Heart left ventricle (tissue), 16 donors: ENCODE measurements around the gene FAM98B. TPM values are rescaled to one million over a fixed set of nuclear protein-coding genes. Genes with fewer than 3 reads are reported as not detected.

ENCODE experiments used
- ATAC-seq, 4 donors: fragments of 200-7000 bp; cut with Tn5 transposase; one replicate each; pipeline ENCODE4 v1.9.1; 2020 to 2022; ENCODE audit warnings: moderate library complexity in 4 of 4, mild to moderate bottlenecking in 3 of 4, moderate number of reproducible peaks in 1 of 4
- DNase-seq, 5 donors: peaks; one replicate each; pipeline ENCODE4 v3.0.0-alpha.2; 2020
- H3K27ac ChIP-seq, 12 donors: fragments of 200-600 bp; sonication (generic) in 4 of 12; one replicate each; pipeline versions ENCODE4 v1.5.0 to v1.8.0; 2016 to 2022; ENCODE audit warnings: mild to moderate bottlenecking in 2 of 12
- H3K27me3 ChIP-seq, 9 donors: fragments of 200-600 bp; sonication (generic) in 2 of 9; one replicate each; pipeline versions ENCODE4 v1.5.1 to v1.8.0; 2016 to 2022; ENCODE audit warnings: mild to moderate bottlenecking in 3 of 9
- H3K36me3 ChIP-seq, 9 donors: fragments of 200-600 bp; sonication (generic) in 2 of 9; one replicate each; pipeline versions ENCODE4 v1.5.0 to v1.8.0; 2018 to 2022; ENCODE audit warnings: mild to moderate bottlenecking in 2 of 9
- H3K4me1 ChIP-seq, 12 donors: fragments of 200-600 bp; sonication (generic) in 4 of 12; one replicate each; pipeline versions ENCODE4 v1.5.0 to v1.8.0; 2016 to 2022; ENCODE audit warnings: mild to moderate bottlenecking in 3 of 12
- H3K4me3 ChIP-seq, 12 donors: fragments of 200-600 bp; sonication (generic) in 4 of 12; one replicate each; pipeline versions ENCODE4 v1.5.0 to v1.8.0; 2017 to 2022; ENCODE audit warnings: mild to moderate bottlenecking in 9 of 12, moderate library complexity in 4 of 12
- H3K9me3 ChIP-seq, 12 donors: fragments of 200-600 bp; sonication (generic) in 4 of 12; one replicate each; pipeline versions ENCODE4 v1.5.0 to v1.8.0; 2016 to 2022; ENCODE audit warnings: mild to moderate bottlenecking in 1 of 12
- CTCF ChIP-seq, 12 donors: fragments of 200-600 bp; sonication (generic) in 4 of 12; IDR thresholded peaks; one replicate each; pipeline versions ENCODE4 v1.5.0 to v1.8.0; 2018 to 2022; ENCODE audit warnings: antibody characterized with exemption in 12 of 12, mild to moderate bottlenecking in 5 of 12
- POLR2A ChIP-seq, 2 donors: fragments of 450-650 bp; IDR thresholded peaks; one replicate each; pipeline ENCODE4 v1.6.1; 2017; ENCODE audit warnings: antibody characterized with exemption in 2 of 2, mild to moderate bottlenecking in 2 of 2, moderate library complexity in 2 of 2
- WGBS, 4 donors: extraction: QIAGEN DNeasy Blood & Tissue Kit in 2 of 4; methylation state at CpG; one replicate each; pipeline versions ENCODE4 v1.1.5 to v1.1.7; 2013 to 2018; 5-methylcytosine and 5-hydroxymethylcytosine counted together
- intact Hi-C, 10 donors: fragments of 100-400 bp; cut with DNase I; formaldehyde crosslinking; loops; one replicate each; pipeline versions ENCODE4 v1.11.1 to v1.14.2; 2022
- polyA plus RNA-seq, 2 donors: library from polyadenylated mRNA; stranded (reverse); fragments of 200-250 nt; gene quantifications; one replicate each; pipeline ENCODE4 v1.2.3, GENCODE V29; 2013
- total RNA-seq, 9 donors: library from RNA; depleted of rRNA in 2 of 9; stranded (reverse); fragments of >200 nt in 2 of 9; fragmentation: NEBNext Ultra II Directional in 3 of 9; extraction: Animal tissue kit (Norgen Biotek cat#: 25700) in 3 of 9; gene quantifications; one replicate each; pipeline versions ENCODE4 v1.1.0 to v1.2.4, GENCODE V29; 2016 to 2023
- donor health status: ischemic (EF 13 %, LVEDD 7.1; RV severe dilation, severe dysfunction).
- donor health status: healthy with polysubstance abuse.
- donor health status: DM: no; HTN: yes; CAD: no.
- donor health status: DM: no; HTN: no; CAD: no.
- donor health status: ischemic (EF 25% LVEDD 6.9; RV normal size, moderate dysfunction).
- donor health status: ischemic (EF 25% LVEDD 5.7; RV mildly dilated, moderate dysfunction).
- donor health status: healthy.
- donor health status: DM: yes; HTN: yes; CAD: no.
- donor health status: ischemic (EF 35%, LVEDD 5.7; RV mildly dilated, moderate dysfunction).
- donor health status: nonischemic (EF 11% LVEDD 7.7; RV severe dilation, severe dysfunction).
- donor health status: DM: yes; HTN: yes; CAD: no.
- donor health status: PGD.
- donor health status: ischemic (EF 29% LVEDD 5.4; RV normal size, mild dysfunction).
- donor health status: nonischemic (EF 23%, LVEDD 6.1; RV moderate dilation, normal function).

The FAM98B gene
- total and polyA plus RNA-seq, 11 donors = 7.8 to 29.4 (median 21.2) TPM

GRCh38 chr15:38481113-38481512, 27.2 kb downstream of the FAM98B start:
- ATAC-seq (no peak), DNase-seq (no peak)
- 95 to 98% (median 97%) methylated on average over 5 of the region's 5 CpGs for WGBS, 4 donors
- H3K27ac ChIP-seq = no peak overlapping the region
- TF ChIP-seq CTCF (IDR thresholded peaks at IDR 0.05) = no peak
- TF ChIP-seq POLR2A (IDR thresholded peaks at IDR 0.05) = no peak
- no peaks in the 10 kb centered on the region for H3K27me3 ChIP-seq
- no peak overlapping the region for H3K4me3 ChIP-seq
- no peaks in the 10 kb centered on the region for H3K9me3 ChIP-seq
- peaks cover 0 to 72% (median 52%) of the 10 kb centered on the region in 9 donors for H3K36me3 ChIP-seq
- H3K4me1 ChIP-seq = peaks cover 0 to 9% (median 0%) of the 10 kb centered on the region in 12 donors
- intact Hi-C loops = loop anchor here in 1 of 10 donors (5.0 to 10.0 kb wide), 2 partner anchors 84 to 196 kb away; partner anchors contain the start of gene RASGRP1

- Histone ChIP-seq H3K27ac (no peak overlapping the region), H3K4me3 (no peak overlapping the region), H3K36me3 (peaks cover 0 to 72% (median 47%) of the 10 kb centered on the region in 9 donors), H3K9me3 (no peaks in the 10 kb centered on the region), H3K27me3 (no peaks in the 10 kb centered on the region), H3K4me1 (peaks cover 0 to 9% (median 0%) of the 10 kb centered on the region in 12 donors)
- intact Hi-C loops = loop anchor here in 1 of 10 donors (5.0 to 10.0 kb wide), 2 partner anchors 83 to 196 kb away; partner anchors contain the start of gene RASGRP1
- ATAC-seq (no peak), DNase-seq (no peak)
- 94 to 99% (median 97%) methylated on average over 3 of the region's 3 CpGs for WGBS, 4 donors
- TF ChIP-seq CTCF (IDR thresholded peaks at IDR 0.05) (no peak), POLR2A (IDR thresholded peaks at IDR 0.05) (no peak)
These were observed 27.8 kb downstream of the FAM98B start for GRCh38 chr15:38481761-38482160.

- intact Hi-C loops = loop anchor here in 1 of 10 donors (5.0 to 10.0 kb wide), 2 partner anchors 82 to 195 kb away; partner anchors contain the start of gene RASGRP1
- Histone ChIP-seq H3K4me1 (peaks cover 0 to 9% (median 0%) of the 10 kb centered on the region in 12 donors), H3K27me3 (no peaks in the 10 kb centered on the region), H3K27ac (no peak overlapping the region), H3K9me3 (no peaks in the 10 kb centered on the region), H3K36me3 (peaks cover 0 to 72% (median 44%) of the 10 kb centered on the region in 9 donors), H3K4me3 (no peak overlapping the region)
- no peak for TF ChIP-seq CTCF (IDR thresholded peaks at IDR 0.05)
- TF ChIP-seq POLR2A (IDR thresholded peaks at IDR 0.05) = no peak
- ATAC-seq (no peak), DNase-seq (no peak)
These were observed 28.6 kb downstream of the FAM98B start for GRCh38 chr15:38482572-38482971.

- H3K36me3 ChIP-seq = peaks cover 0 to 59% (median 34%) of the 10 kb centered on the region in 9 donors
- H3K27ac ChIP-seq = no peak overlapping the region
- H3K4me1 ChIP-seq = peaks cover 0 to 3% (median 0%) of the 10 kb centered on the region in 12 donors
- DNase-seq (no peak), ATAC-seq (no peak)
- H3K4me3 ChIP-seq = no peak overlapping the region
- no peaks in the 10 kb centered on the region for H3K9me3 ChIP-seq
- intact Hi-C loops = loop anchor here in 1 of 10 donors (10.0 kb wide), 1 partner anchor 78 kb away; the partner anchor contains the start of gene RASGRP1
- WGBS, 4 donors = 81 to 91% (median 83%) methylated on average over 2 of the region's 2 CpGs
- TF ChIP-seq POLR2A (IDR thresholded peaks at IDR 0.05) (no peak), CTCF (IDR thresholded peaks at IDR 0.05) (no peak)
- no peaks in the 10 kb centered on the region for H3K27me3 ChIP-seq
These were observed 33.0 kb downstream of the FAM98B start for GRCh38 chr15:38486936-38487335.
